ENCODE results near the gene CPAMD8.

The CPAMD8 gene

GRCh38 chr19:16869331-16869972 lies 157.2 kb downstream of the CPAMD8 start:
- no peak for ATAC-seq

GRCh38 chr19:16868423-16869130 lies 158.0 kb downstream of the CPAMD8 start:
- peaks cover 13% of the 10 kb centered on the region for H3K36me3 Mint-ChIP-seq (ENCODE audit: low read depth)
- H3K4me3 Mint-ChIP-seq = no peak overlapping the region
- ATAC-seq (no peak), DNase-seq (no peak)
- H3K4me1 Mint-ChIP-seq = no peaks in the 10 kb centered on the region
- H3K9me3 Mint-ChIP-seq = no peaks in the 10 kb centered on the region
- no peak overlapping the region for H3K27ac Mint-ChIP-seq
- no peaks in the 10 kb centered on the region for H3K27me3 Mint-ChIP-seq

More at GRCh38 chr19:16869331-16869972, 157.2 kb downstream of the CPAMD8 start:
- Mint-ChIP-seq H3K9me3 (peaks cover 2% of the 10 kb centered on the region), H3K4me1 (peaks cover 4% of the 10 kb centered on the region), H3K27me3 (no peaks in the 10 kb centered on the region), H3K36me3 (ENCODE audit: low read depth) (peaks cover 18% of the 10 kb centered on the region), H3K27ac (no peak overlapping the region), H3K4me3 (no peak overlapping the region)
- no peak for DNase-seq

- H3K27me3 Mint-ChIP-seq = no peaks in the 10 kb centered on the region
- no peaks in the 10 kb centered on the region for H3K9me3 Mint-ChIP-seq
- no peak overlapping the region for H3K4me3 Mint-ChIP-seq
- peaks cover 3% of the 10 kb centered on the region for H3K4me1 Mint-ChIP-seq
- H3K36me3 Mint-ChIP-seq (ENCODE audit: low read depth) = peaks cover 13% of the 10 kb centered on the region
- DNase-seq = no peak
- ATAC-seq = no peak
- H3K27ac Mint-ChIP-seq = no peak overlapping the region
Measured at GRCh38 chr19:16867211-16867610, 159.4 kb downstream of the CPAMD8 start.

GRCh38 chr19:16862826-16863415 lies 163.7 kb downstream of the CPAMD8 start:
- DNase-seq = no peak
- ATAC-seq = no peak
- no peaks in the 10 kb centered on the region for H3K27me3 Mint-ChIP-seq
- H3K4me3 Mint-ChIP-seq = no peak overlapping the region
- H3K4me1 Mint-ChIP-seq = peaks cover 3% of the 10 kb centered on the region
- H3K27ac Mint-ChIP-seq = no peak overlapping the region
- peaks cover 10% of the 10 kb centered on the region for H3K36me3 Mint-ChIP-seq (ENCODE audit: low read depth)
- H3K9me3 Mint-ChIP-seq = no peaks in the 10 kb centered on the region

GRCh38 chr19:16861834-16862233 lies 164.8 kb downstream of the CPAMD8 start:
- no peak for DNase-seq
- no peak overlapping the region for H3K4me3 Mint-ChIP-seq
- H3K9me3 Mint-ChIP-seq = no peaks in the 10 kb centered on the region
- no peak overlapping the region for H3K27ac Mint-ChIP-seq
- no peak for ATAC-seq
- H3K36me3 Mint-ChIP-seq (ENCODE audit: low read depth) = peaks cover 10% of the 10 kb centered on the region
- H3K27me3 Mint-ChIP-seq = no peaks in the 10 kb centered on the region
- H3K4me1 Mint-ChIP-seq = peaks cover 3% of the 10 kb centered on the region

GRCh38 chr19:16861011-16861410 lies 165.6 kb downstream of the CPAMD8 start:
- Mint-ChIP-seq H3K4me3 (no peak overlapping the region), H3K4me1 (peaks cover 3% of the 10 kb centered on the region), H3K36me3 (ENCODE audit: low read depth) (peaks cover 12% of the 10 kb centered on the region), H3K27ac (no peak overlapping the region), H3K9me3 (no peaks in the 10 kb centered on the region), H3K27me3 (no peaks in the 10 kb centered on the region)
- no peak for ATAC-seq
- no peak for DNase-seq

- H3K36me3 Mint-ChIP-seq (ENCODE audit: low read depth) = peaks cover 12% of the 10 kb centered on the region
Measured at GRCh38 chr19:16860118-16860517, 166.5 kb downstream of the CPAMD8 start.

GRCh38 chr19:16859626-16860025 lies 167.0 kb downstream of the CPAMD8 start:
- Mint-ChIP-seq H3K27me3 (no peaks in the 10 kb centered on the region), H3K27ac (no peak overlapping the region), H3K4me1 (peaks cover 3% of the 10 kb centered on the region), H3K36me3 (ENCODE audit: low read depth) (peaks cover 16% of the 10 kb centered on the region), H3K4me3 (no peak overlapping the region), H3K9me3 (no peaks in the 10 kb centered on the region)
- DNase-seq (no peak), ATAC-seq (no peak)

More at GRCh38 chr19:16860118-16860517, 166.5 kb downstream of the CPAMD8 start:
- DNase-seq = no peak
- H3K4me3 Mint-ChIP-seq = no peak overlapping the region
- no peak overlapping the region for H3K27ac Mint-ChIP-seq
- ATAC-seq = no peak
- peaks cover 3% of the 10 kb centered on the region for H3K4me1 Mint-ChIP-seq
- no peaks in the 10 kb centered on the region for H3K27me3 Mint-ChIP-seq
- no peaks in the 10 kb centered on the region for H3K9me3 Mint-ChIP-seq

- DNase-seq = no peak
- Mint-ChIP-seq H3K36me3 (ENCODE audit: low read depth) (peaks cover 21% of the 10 kb centered on the region), H3K4me1 (no peaks in the 10 kb centered on the region), H3K27ac (no peak overlapping the region), H3K9me3 (no peaks in the 10 kb centered on the region), H3K27me3 (no peaks in the 10 kb centered on the region), H3K4me3 (no peak overlapping the region)
- no peak for ATAC-seq
Measured at GRCh38 chr19:16856091-16856490, 170.5 kb downstream of the CPAMD8 start.

GRCh38 chr19:16853066-16853465 lies 173.5 kb downstream of the CPAMD8 start:
- DNase-seq (no peak), ATAC-seq (no peak)
- Mint-ChIP-seq H3K4me3 (no peak overlapping the region), H3K27ac (no peak overlapping the region), H3K9me3 (no peaks in the 10 kb centered on the region), H3K4me1 (no peaks in the 10 kb centered on the region), H3K36me3 (ENCODE audit: low read depth) (peaks cover 29% of the 10 kb centered on the region), H3K27me3 (no peaks in the 10 kb centered on the region)

GRCh38 chr19:16851031-16851712 lies 175.4 kb downstream of the CPAMD8 start:
- no peak for DNase-seq
- Mint-ChIP-seq H3K9me3 (no peaks in the 10 kb centered on the region), H3K36me3 (ENCODE audit: low read depth) (peaks cover 34% of the 10 kb centered on the region), H3K4me3 (no peak overlapping the region), H3K27ac (no peak overlapping the region), H3K27me3 (no peaks in the 10 kb centered on the region), H3K4me1 (no peaks in the 10 kb centered on the region)
- no peak for ATAC-seq

- no peak overlapping the region for H3K27ac Mint-ChIP-seq
- ATAC-seq (no peak), DNase-seq (no peak)
- peaks cover 38% of the 10 kb centered on the region for H3K36me3 Mint-ChIP-seq (ENCODE audit: low read depth)
- no peaks in the 10 kb centered on the region for H3K9me3 Mint-ChIP-seq
- H3K4me1 Mint-ChIP-seq = no peaks in the 10 kb centered on the region
- H3K27me3 Mint-ChIP-seq = no peaks in the 10 kb centered on the region
- no peak overlapping the region for H3K4me3 Mint-ChIP-seq
Measured at GRCh38 chr19:16850133-16850532, 176.5 kb downstream of the CPAMD8 start.

- ATAC-seq (no peak), DNase-seq (no peak)
- Mint-ChIP-seq H3K36me3 (ENCODE audit: low read depth) (peaks cover 41% of the 10 kb centered on the region), H3K27ac (no peak overlapping the region), H3K4me3 (no peak overlapping the region), H3K4me1 (no peaks in the 10 kb centered on the region), H3K27me3 (no peaks in the 10 kb centered on the region), H3K9me3 (no peaks in the 10 kb centered on the region)
Measured at GRCh38 chr19:16849168-16849567, 177.4 kb downstream of the CPAMD8 start.

GRCh38 chr19:16847430-16847829 lies 179.2 kb downstream of the CPAMD8 start:
- no peak for ATAC-seq
- DNase-seq = no peak
- Mint-ChIP-seq H3K4me1 (no peaks in the 10 kb centered on the region), H3K4me3 (no peak overlapping the region), H3K27ac (no peak overlapping the region), H3K27me3 (no peaks in the 10 kb centered on the region), H3K9me3 (no peaks in the 10 kb centered on the region), H3K36me3 (ENCODE audit: low read depth) (peaks cover 47% of the 10 kb centered on the region)

- DNase-seq = no peak
- no peaks in the 10 kb centered on the region for H3K27me3 Mint-ChIP-seq
- H3K4me3 Mint-ChIP-seq = no peak overlapping the region
- peaks cover 46% of the 10 kb centered on the region for H3K36me3 Mint-ChIP-seq (ENCODE audit: low read depth)
- no peak for ATAC-seq
- H3K9me3 Mint-ChIP-seq = no peaks in the 10 kb centered on the region
- H3K4me1 Mint-ChIP-seq = no peaks in the 10 kb centered on the region
- H3K27ac Mint-ChIP-seq = no peak overlapping the region
Measured at GRCh38 chr19:16846901-16847300, 179.7 kb downstream of the CPAMD8 start.

Data from activated naive CD8-positive, alpha-beta T cell treated with anti-CD3 and anti-CD28 coated beads, Interleukin-2, amount 50 U/mL, for 24 hours (primary cell).